H1 (cell line): ENCODE data around the gene NSF. TPM values are rescaled to one million over a fixed set of nuclear protein-coding genes. Genes with fewer than 3 reads are reported as not detected.
A peak's percentile ranks its signal among the peaks of the same experiment; 100 is the strongest.

ENCODE experiments used
- CTCF ChIA-PET: fragments of 300-600 bp; sonication (Branson Sonifier 250); formaldehyde crosslinking; loops from one replicate; lab custom pipeline; 2021; ENCODE audit not compliant: partially characterized antibody; lab: Charles Lee
- POLR2A ChIA-PET: fragments of 300-600 bp; sonication (Branson Sonifier 250); formaldehyde crosslinking; loops from one replicate; lab custom pipeline; 2021; ENCODE audit warnings: inconsistent platforms; ENCODE audit not compliant: partially characterized antibody; lab: Charles Lee
- DNase-seq, 2 experiments: peaks; one replicate each; pipeline versions ENCODE4 v3.0.0 to v3.0.0-alpha.2; 2010 to 2022; ENCODE audit warnings: low spot score in 2 of 2, low read depth in 1 of 2, mixed read lengths in 1 of 2
- FAIRE-seq: peaks from 2 replicates; lab custom pipeline; 2011; peaks lifted over from hg19 to GRCh38; lab: Jason Lieb, UNC
- H2AFZ ChIP-seq: 2 replicates; pipeline ENCODE4 v1.8.1; 2012; ENCODE audit warnings: low read length, inconsistent platforms
- H2AK5ac ChIP-seq: 2 replicates; pipeline ENCODE4 v1.6.1; 2013; ENCODE audit warnings: low read depth, low read length
- H2BK120ac ChIP-seq: replicated peaks from 2 replicates; pipeline ENCODE3; 2013; ENCODE audit warnings: low read depth, low read length, inconsistent platforms
- H2BK12ac ChIP-seq: 2 replicates; pipeline ENCODE4 v1.6.1; 2013; ENCODE audit warnings: low read depth, low read length
- H2BK15ac ChIP-seq: 2 replicates; pipeline ENCODE4 v1.6.1; 2013; ENCODE audit warnings: low read length
- H2BK20ac ChIP-seq: 2 replicates; pipeline ENCODE4 v1.6.1; 2013; ENCODE audit warnings: low read length
- H2BK5ac ChIP-seq: 2 replicates; pipeline ENCODE4 v1.6.1; 2013; ENCODE audit warnings: low read depth, low read length
- H3K14ac ChIP-seq: 2 replicates; pipeline ENCODE4 v1.6.1; 2013; ENCODE audit warnings: inconsistent platforms; ENCODE audit not compliant: insufficient read length
- H3K18ac ChIP-seq: 2 replicates; pipeline ENCODE4 v1.6.1; 2013; ENCODE audit warnings: low read length; ENCODE audit errors: extremely low read depth
- H3K23ac ChIP-seq: 2 replicates; pipeline ENCODE4 v1.6.1; 2013; ENCODE audit warnings: inconsistent platforms; ENCODE audit not compliant: insufficient read length
- H3K23me2 ChIP-seq: 2 replicates; pipeline ENCODE4 v1.6.1; 2013; ENCODE audit warnings: low read depth, low read length
- H3K27ac ChIP-seq: 2 replicates; pipeline ENCODE4 v1.6.1; 2011; ENCODE audit warnings: low read depth, low read length, inconsistent platforms
- H3K27me3 ChIP-seq, 4 experiments: replicated peaks in 1 of 4; 1 replicate in 1 of 4; 2 replicates in 3 of 4; pipeline versions ENCODE4 v1.6.1 to v1.8.1; 2011 to 2013; ENCODE audit warnings: low read length in 3 of 4, mild to moderate bottlenecking in 3 of 4, inconsistent platforms in 2 of 4, mixed read lengths in 2 of 4, moderate library complexity in 1 of 4; ENCODE audit not compliant: control insufficient read depth in 3 of 4, insufficient read depth in 3 of 4; ENCODE audit errors: extremely low read depth in 1 of 4
- H3K36me3 ChIP-seq, 4 experiments: 2 replicates each; pipeline versions ENCODE4 v1.6.1 to v1.8.1; 2011 to 2013; ENCODE audit warnings: mild to moderate bottlenecking in 4 of 4, low read length in 3 of 4, moderate library complexity in 2 of 4, control low read depth in 1 of 4, inconsistent platforms in 1 of 4; ENCODE audit not compliant: insufficient read depth in 4 of 4, control insufficient read depth in 2 of 4
- H3K4ac ChIP-seq: replicated peaks from 2 replicates; pipeline ENCODE3; 2013; ENCODE audit warnings: low read length, low read depth, mixed read lengths, inconsistent platforms; ENCODE audit not compliant: insufficient read length
- H3K4me1 ChIP-seq, 4 experiments: replicated peaks in 1 of 4; 1 replicate in 1 of 4; 2 replicates in 3 of 4; pipeline versions ENCODE4 v1.6.1 to v1.8.1; 2011 to 2013; ENCODE audit warnings: low read length in 3 of 4, inconsistent platforms in 2 of 4, mixed read lengths in 1 of 4; ENCODE audit not compliant: insufficient read depth in 4 of 4, control insufficient read depth in 3 of 4
- H3K4me2 ChIP-seq, 2 experiments: 2 replicates each; pipeline versions ENCODE4 v1.6.1 to v1.8.1; 2011 to 2013; ENCODE audit warnings: low read depth in 2 of 2, low read length in 2 of 2, control low read depth in 1 of 2, inconsistent platforms in 1 of 2, mild to moderate bottlenecking in 1 of 2; ENCODE audit not compliant: insufficient read depth in 1 of 2
- H3K4me3 ChIP-seq, 4 experiments: fragments of 200-600, 300-600 bp in 1 of 4; sonication (generic), shearing (Covaris generic), sonication (Bioruptor Twin) in 1 of 4; 2 replicates each; pipeline versions ENCODE4 v1.5.1 to v1.8.1; 2011 to 2016; ENCODE audit warnings: low read length in 4 of 4, low read depth in 3 of 4, control low read depth in 2 of 4, inconsistent platforms in 2 of 4, mild to moderate bottlenecking in 2 of 4, mixed read lengths in 1 of 4, moderate library complexity in 1 of 4; ENCODE audit not compliant: insufficient read depth in 2 of 4; ENCODE audit errors: extremely low read depth in 1 of 4
- H3K56ac ChIP-seq: replicated peaks from 2 replicates; pipeline ENCODE3; 2013; ENCODE audit warnings: low read depth, mild to moderate bottlenecking, mixed read lengths, low read length, inconsistent platforms; ENCODE audit not compliant: insufficient read length
- H3K79me1 ChIP-seq: 2 replicates; pipeline ENCODE4 v1.6.1; 2013; ENCODE audit warnings: low read depth, low read length, control low read depth
- H3K79me2 ChIP-seq, 2 experiments: 2 replicates each; pipeline versions ENCODE4 v1.6.1 to v1.8.1; 2012 to 2013; ENCODE audit warnings: low read length in 2 of 2, mild to moderate bottlenecking in 2 of 2, inconsistent platforms in 1 of 2; ENCODE audit not compliant: insufficient read depth in 2 of 2, control insufficient read depth in 1 of 2
- H3K9ac ChIP-seq, 4 experiments: replicated peaks in 1 of 4; 1 replicate in 1 of 4; 2 replicates in 3 of 4; pipeline versions ENCODE4 v1.6.1 to v1.8.1; 2011 to 2013; ENCODE audit warnings: low read depth in 3 of 4, low read length in 3 of 4, control low read depth in 2 of 4, mild to moderate bottlenecking in 2 of 4, moderate library complexity in 2 of 4, inconsistent platforms in 1 of 4; ENCODE audit errors: extremely low read depth in 1 of 4
- H3K9me3 ChIP-seq, 2 experiments: 2 replicates each; pipeline versions ENCODE4 v1.6.1 to v1.8.1; 2012 to 2013; ENCODE audit warnings: mild to moderate bottlenecking in 2 of 2, moderate library complexity in 2 of 2, control low read depth in 1 of 2, inconsistent platforms in 1 of 2, low read depth in 1 of 2, low read length in 1 of 2, mixed read lengths in 1 of 2; ENCODE audit not compliant: insufficient read depth in 2 of 2
- H4K20me1 ChIP-seq, 2 experiments: replicated peaks in 1 of 2; 2 replicates each; pipeline versions ENCODE3 to v1.8.1; 2011 to 2013; ENCODE audit warnings: inconsistent platforms in 2 of 2, low read length in 2 of 2, mild to moderate bottlenecking in 1 of 2; ENCODE audit not compliant: insufficient read depth in 2 of 2, control insufficient read depth in 1 of 2
- H4K5ac ChIP-seq: 2 replicates; pipeline ENCODE4 v1.6.1; 2013; ENCODE audit warnings: low read length, low read depth, mixed read lengths, inconsistent platforms; ENCODE audit not compliant: insufficient read length
- H4K8ac ChIP-seq: 2 replicates; pipeline ENCODE4 v1.8.0; 2013; ENCODE audit warnings: mild to moderate bottlenecking, moderate library complexity, low read length, inconsistent platforms; ENCODE audit not compliant: insufficient read depth; ENCODE audit errors: extremely low read depth
- H4K91ac ChIP-seq: replicated peaks from 2 replicates; pipeline ENCODE3; 2013; ENCODE audit warnings: low read length, mixed read lengths, inconsistent platforms; ENCODE audit not compliant: insufficient read length
- GABPA ChIP-seq: IDR thresholded peaks from 2 replicates; pipeline ENCODE4 v1.6.1; 2011; ENCODE audit warnings: mild to moderate bottlenecking, low read length, moderate library complexity, borderline replicate concordance; ENCODE audit not compliant: insufficient read depth
- HDAC2 ChIP-seq, 2 experiments: fragments of 300-600 bp in 1 of 2; sonication (generic) in 1 of 2; IDR thresholded peaks; 2 replicates each; pipeline ENCODE4 v1.6.1; 2011 to 2012; ENCODE audit warnings: low read depth in 2 of 2, low read length in 2 of 2, mild to moderate bottlenecking in 2 of 2, moderate library complexity in 2 of 2, borderline replicate concordance in 1 of 2, inconsistent platforms in 1 of 2
- JUND ChIP-seq: IDR thresholded peaks from 2 replicates; pipeline ENCODE4 v1.6.1; 2011; ENCODE audit warnings: mild to moderate bottlenecking, improper control_type of control experiment, low read length
- KDM4A ChIP-seq: IDR thresholded peaks from one replicate; pipeline ENCODE4 v1.7.1; 2012; ENCODE audit warnings: low read depth, mild to moderate bottlenecking, moderate library complexity, low read length, inconsistent platforms; ENCODE audit not compliant: severe bottlenecking
- KDM5A ChIP-seq: fragments of 200-600 bp; IDR thresholded peaks from 2 replicates; pipeline ENCODE4 v1.7.1; 2012; ENCODE audit warnings: mild to moderate bottlenecking, low read length, inconsistent platforms, mixed read lengths
- MAFK ChIP-seq: IDR thresholded peaks from 2 replicates; pipeline ENCODE4 v1.6.1; 2012; ENCODE audit warnings: low read depth, mild to moderate bottlenecking, improper control_type of control experiment, low read length
- POU5F1 ChIP-seq: IDR thresholded peaks from 2 replicates; pipeline ENCODE4 v1.6.1; 2011; ENCODE audit warnings: low read depth, mild to moderate bottlenecking, low read length, moderate library complexity
- USF2 ChIP-seq: IDR thresholded peaks from 2 replicates; pipeline ENCODE4 v1.6.1; 2011; ENCODE audit warnings: low read length, improper control_type of control experiment
- WGBS, 2 experiments: shearing (Covaris generic) in 1 of 2; methylation state at CpG; one replicate each; pipeline versions ENCODE4 v1.1.6 to v1.1.7; 2013 to 2015; ENCODE audit warnings: low lambda C conversion rate in 2 of 2, mixed read lengths in 2 of 2, inconsistent platforms in 1 of 2, low coverage in 1 of 2, missing lambda C conversion rate in 1 of 2; ENCODE audit not compliant: insufficient replicate concordance in 2 of 2, insufficient coverage in 1 of 2, insufficient read length in 1 of 2; ENCODE audit errors: extremely low coverage in 1 of 2, missing lambda C conversion rate in 1 of 2; 5-methylcytosine and 5-hydroxymethylcytosine counted together
- polyA plus RNA-seq, 7 experiments: library from polyadenylated mRNA; depleted of rRNA in 3 of 7; stranded (reverse) in 5 of 7; unstranded in 2 of 7; fragments of >200 nt in 5 of 7; fragments of 200-250 nt in 2 of 7; gene quantifications; 1 replicate in 5 of 7; 2 replicates in 1 of 7; 4 replicates in 1 of 7; pipeline versions ENCODE4 v1.2.1 to v1.2.3, GENCODE V29; 2011 to 2013; ENCODE audit warnings: missing spikeins in 2 of 7, mixed read lengths in 2 of 7
- total RNA-seq: library from RNA; stranded (reverse); fragmentation: NEBNext Ultra II Directional; extraction: Animal tissue kit (Norgen Biotek cat#: 25700); gene quantifications from 2 replicates; pipeline ENCODE4 v1.2.1, GENCODE V29; 2021

The NSF gene
- total and polyA plus RNA-seq, 2 of the 8 experiments (the other 6 are each of a cell fraction or from before 2014, with no cell fraction given) = 13.0 to 27.7 TPM

- Histone ChIP-seq H4K5ac (no peak overlapping the region), H3K27ac (no peak overlapping the region), H2BK20ac (no peak overlapping the region), H3K23ac (no peak overlapping the region), H3K27me3 (peaks cover 14 to 27% (median 24%) of the 10 kb centered on the region in 4 experiments), H2BK15ac (peak overlapping the region; percentile 72; the same call in 1 of the 2 replicates), H4K20me1 (peaks cover 3 to 7% of the 10 kb centered on the region in 2 experiments), H3K36me3 (no peaks in the 10 kb centered on the region; a peak in 1 of 8 replicates), H2BK120ac (no peak overlapping the region), H3K14ac (no peak overlapping the region), H4K91ac (no peak overlapping the region), H4K8ac (no peak overlapping the region), H2BK12ac (no peak overlapping the region), H3K79me2 (no peaks in the 10 kb centered on the region), H3K79me1 (no peaks in the 10 kb centered on the region), H2AFZ (no peak overlapping the region), H3K9me3 (no peaks in the 10 kb centered on the region; a peak in 1 of 4 replicates), H3K9ac (no peak overlapping the region), H3K18ac (0 out of 2 replicates have a peak overlapping the region, but pooled peaks have one; percentile 27), H3K56ac (no peak overlapping the region), H3K4ac (no peak overlapping the region), H3K4me1 (peaks cover 0 to 4% (median under 1%) of the 10 kb centered on the region in 4 experiments; a peak in 4 of 7 replicates), H2BK5ac (no peak overlapping the region), H2AK5ac (no peak overlapping the region), H3K4me3 (no peak overlapping the region), H3K4me2 (no peak overlapping the region), H3K23me2 (no peaks in the 10 kb centered on the region)
- FAIRE-seq (no peak), DNase-seq (peak in 1 of 2 experiments; percentile 44)
- ChIA-PET CTCF (interaction anchor here (0.7 to 2.4 kb wide), 8 partner anchors 10 to 78 kb away, joined by 3 to 10 read pairs (median 3); no protein-coding TSS in a partner anchor), POLR2A (interaction anchor here (1.0 kb wide), 1 partner anchor 46 kb away, joined by 3 read pairs; no protein-coding TSS in a partner anchor)
- 89% methylated on average over 13 of the region's 13 CpGs; no CpG with 5 or more reads in 1 of the 2 experiments for WGBS, 2 experiments
- no peak for TF ChIP-seq MAFK
- no peak for TF ChIP-seq KDM5A
- no peak for TF ChIP-seq GABPA
- TF ChIP-seq HDAC2 (IDR thresholded peaks at IDR 0.05; ENCODE audit: borderline replicate concordance in 1 of 2, low read depth in 2 of 2, low read length in 2 of 2) = no peak
- no peak for TF ChIP-seq KDM4A
- TF ChIP-seq USF2 = no peak
- TF ChIP-seq POU5F1 = no peak
- no peak for TF ChIP-seq JUND
Measured at GRCh38 chr17:46764709-46765401, 174.4 kb downstream of the NSF start.
